Measurements from ENCODE around the gene RNF125.

DNA sequence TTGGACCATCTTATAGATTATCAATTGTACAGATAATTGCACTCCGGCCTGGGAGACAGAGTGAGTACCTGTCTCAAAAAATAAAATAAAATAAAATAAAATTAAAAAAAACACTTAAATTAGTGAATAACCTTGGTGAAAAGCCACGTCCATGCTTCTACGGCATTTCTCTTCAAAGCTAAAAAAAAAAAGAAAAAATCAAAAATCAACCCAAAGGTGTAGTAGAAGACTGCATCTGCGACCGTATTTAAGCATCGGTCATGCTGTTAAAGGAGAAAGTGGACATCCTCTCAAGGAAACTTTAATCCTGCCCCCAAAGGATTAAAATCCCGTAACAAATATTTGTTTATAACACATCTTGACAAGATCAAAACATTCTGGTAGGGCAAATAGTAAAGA is 72.7 kb downstream of the RNF125 start:
- TF ChIP-seq RAD21 (IDR thresholded peaks at IDR 0.05) = no peak
- TF ChIP-seq, protein P1, sequence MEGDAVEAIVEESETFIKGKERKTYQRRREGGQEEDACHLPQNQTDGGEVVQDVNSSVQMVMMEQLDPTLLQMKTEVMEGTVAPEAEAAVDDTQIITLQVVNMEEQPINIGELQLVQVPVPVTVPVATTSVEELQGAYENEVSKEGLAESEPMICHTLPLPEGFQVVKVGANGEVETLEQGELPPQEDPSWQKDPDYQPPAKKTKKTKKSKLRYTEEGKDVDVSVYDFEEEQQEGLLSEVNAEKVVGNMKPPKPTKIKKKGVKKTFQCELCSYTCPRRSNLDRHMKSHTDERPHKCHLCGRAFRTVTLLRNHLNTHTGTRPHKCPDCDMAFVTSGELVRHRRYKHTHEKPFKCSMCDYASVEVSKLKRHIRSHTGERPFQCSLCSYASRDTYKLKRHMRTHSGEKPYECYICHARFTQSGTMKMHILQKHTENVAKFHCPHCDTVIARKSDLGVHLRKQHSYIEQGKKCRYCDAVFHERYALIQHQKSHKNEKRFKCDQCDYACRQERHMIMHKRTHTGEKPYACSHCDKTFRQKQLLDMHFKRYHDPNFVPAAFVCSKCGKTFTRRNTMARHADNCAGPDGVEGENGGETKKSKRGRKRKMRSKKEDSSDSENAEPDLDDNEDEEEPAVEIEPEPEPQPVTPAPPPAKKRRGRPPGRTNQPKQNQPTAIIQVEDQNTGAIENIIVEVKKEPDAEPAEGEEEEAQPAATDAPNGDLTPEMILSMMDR (IDR thresholded peaks at IDR 0.05; ENCODE audit: low read depth, low read length, missing input control) = no peak
- no peak for TF ChIP-seq REST (IDR thresholded peaks at IDR 0.05)
- TF ChIP-seq JUND (IDR thresholded peaks at IDR 0.05) = no peak
- TF ChIP-seq, protein P2, sequence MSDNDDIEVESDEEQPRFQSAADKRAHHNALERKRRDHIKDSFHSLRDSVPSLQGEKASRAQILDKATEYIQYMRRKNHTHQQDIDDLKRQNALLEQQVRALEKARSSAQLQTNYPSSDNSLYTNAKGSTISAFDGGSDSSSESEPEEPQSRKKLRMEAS (IDR thresholded peaks at IDR 0.05) = no peak
